WI38 (cell line): ENCODE results near the gene IRS4.

ENCODE experiments used
- H3K4me3 ChIP-seq: 2 replicates; pipeline ENCODE4 v1.5.1; 2011; ENCODE audit warnings: low read depth, mild to moderate bottlenecking, control low read depth, low read length
- CTCF ChIP-seq: IDR thresholded peaks from 2 replicates; pipeline ENCODE4 v1.5.1; 2012; ENCODE audit warnings: low read depth, mild to moderate bottlenecking, control low read depth, low read length

The IRS4 gene

DNA sequence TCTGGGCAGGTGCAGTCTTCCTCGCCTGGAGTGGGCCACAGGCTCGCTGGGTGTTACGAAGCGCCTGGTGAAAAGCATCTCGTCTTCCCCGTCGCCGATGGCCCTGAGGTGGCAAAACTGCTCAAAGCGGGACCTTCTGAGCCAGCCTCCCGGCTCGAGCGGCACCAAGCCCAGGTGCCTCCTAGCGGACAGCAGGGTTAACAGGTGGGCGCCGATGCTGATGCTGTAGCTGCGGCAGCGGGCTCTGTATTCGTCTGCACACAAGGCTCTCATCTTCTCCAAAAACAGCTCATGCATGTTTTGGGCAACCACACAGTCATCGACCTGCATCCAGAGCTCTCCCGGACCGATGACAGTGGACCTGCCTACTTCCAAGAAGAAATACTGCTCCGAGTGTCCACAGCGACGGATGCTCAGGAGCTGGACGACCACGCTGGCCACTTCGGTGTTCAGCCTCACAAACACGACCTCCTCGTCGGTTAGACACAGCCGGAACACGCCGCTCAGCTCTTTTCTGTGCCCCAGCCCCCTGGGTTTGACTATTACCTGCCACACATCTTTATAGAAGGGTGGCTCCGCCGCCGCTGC is 1.2 kb downstream of the IRS4 start:
- TF ChIP-seq CTCF: no peak
- H3K4me3 ChIP-seq: no peak overlapping the region

DNA sequence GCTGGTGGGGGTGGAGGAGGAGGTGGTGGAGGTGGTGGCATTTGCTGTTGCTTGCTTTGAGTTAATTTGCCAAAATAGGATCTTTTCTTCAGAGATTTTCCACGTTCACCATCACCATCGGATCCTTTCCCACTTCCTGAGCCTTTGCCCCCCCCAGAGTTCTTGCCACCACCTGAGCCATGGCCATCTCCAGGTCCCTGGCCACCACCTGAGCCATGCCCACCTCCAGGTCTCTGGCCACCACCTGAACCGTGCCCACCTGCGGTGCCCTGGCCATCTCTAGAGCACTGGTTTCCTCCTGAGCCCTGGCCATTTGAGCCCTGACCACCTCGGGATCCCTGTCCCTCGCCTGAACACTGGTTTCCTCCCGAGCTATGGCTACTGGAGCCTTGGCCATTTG is 1.9 kb downstream of the IRS4 start:
- TF ChIP-seq CTCF: no peak
- no peak overlapping the region for H3K4me3 ChIP-seq

DNA sequence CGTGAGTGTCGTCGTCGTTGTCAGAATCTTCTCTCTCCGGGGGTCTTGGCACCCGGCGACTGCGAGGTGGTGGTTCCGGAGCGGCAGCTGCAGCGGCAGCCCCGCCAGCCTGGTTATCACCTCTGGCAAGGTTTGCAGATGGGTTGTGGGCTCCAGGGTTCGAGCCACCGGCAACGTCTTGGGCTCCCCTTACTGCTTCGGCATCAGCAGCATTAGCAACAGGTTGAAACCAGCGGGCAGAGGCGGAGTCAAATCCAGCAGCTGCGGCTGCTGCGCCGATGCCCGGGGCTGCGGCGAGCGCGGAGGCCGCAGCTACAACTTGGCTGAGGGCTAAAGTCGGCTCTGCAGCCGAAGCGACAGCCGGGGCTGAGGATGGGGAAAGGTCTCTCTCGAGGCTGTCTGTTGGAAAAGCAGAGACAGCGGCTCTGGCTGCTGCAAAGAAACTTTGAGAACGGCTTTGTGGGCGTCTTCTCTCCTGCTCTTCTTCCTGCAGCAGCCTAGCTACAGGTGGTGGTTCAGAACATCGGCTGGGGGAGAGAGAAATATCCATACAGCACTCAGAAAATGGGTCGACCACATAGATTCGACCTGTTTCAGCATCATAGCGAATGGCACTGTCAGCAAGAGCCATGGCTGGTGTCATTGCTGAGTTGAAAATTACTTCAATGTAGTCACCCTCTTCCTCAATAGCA is 3.6 kb downstream of the IRS4 start:
- no peak for TF ChIP-seq CTCF
- no peak overlapping the region for H3K4me3 ChIP-seq

GRCh38 chrX:108731153-108731552 is 5.2 kb downstream of the IRS4 start:
- no peak overlapping the region for H3K4me3 ChIP-seq
- TF ChIP-seq CTCF: no peak

GRCh38 chrX:108726748-108727147 is 9.6 kb downstream of the IRS4 start:
- TF ChIP-seq CTCF: no peak
- H3K4me3 ChIP-seq: no peak overlapping the region

GRCh38 chrX:108722561-108722960 is 13.8 kb downstream of the IRS4 start:
- no peak for TF ChIP-seq CTCF
- H3K4me3 ChIP-seq: no peak overlapping the region

DNA sequence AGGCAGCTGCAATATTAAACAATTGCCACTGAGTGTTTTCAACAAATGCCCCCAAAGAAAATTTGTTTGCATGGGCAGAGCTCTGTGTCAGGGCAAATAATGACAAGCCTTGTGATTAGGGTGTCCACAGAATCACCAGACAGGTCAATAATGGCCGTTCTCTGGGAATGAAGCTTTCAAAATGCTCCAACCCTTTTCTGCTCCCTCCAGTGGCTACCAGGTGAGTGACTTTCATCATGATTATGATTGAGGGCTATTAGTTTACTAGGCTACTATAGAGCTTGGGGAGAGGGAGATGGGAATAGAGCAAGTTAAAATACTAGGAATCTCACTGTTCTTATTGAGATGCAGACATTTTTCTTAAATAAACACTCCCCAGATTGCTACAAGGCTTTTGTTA is 23.5 kb downstream of the IRS4 start:
- TF ChIP-seq CTCF: no peak
- no peak overlapping the region for H3K4me3 ChIP-seq
